H1 (cell line): ENCODE data around the gene GLOD4. TPM values are rescaled to one million over a fixed set of nuclear protein-coding genes. Genes with fewer than 3 reads are reported as not detected.

Source experiments
- CTCF ChIA-PET: fragments of 300-600 bp; sonication (Branson Sonifier 250); formaldehyde crosslinking; loops from one replicate; lab custom pipeline; 2021; ENCODE audit not compliant: partially characterized antibody; lab: Charles Lee
- POLR2A ChIA-PET: fragments of 300-600 bp; sonication (Branson Sonifier 250); formaldehyde crosslinking; loops from one replicate; lab custom pipeline; 2021; ENCODE audit warnings: inconsistent platforms; ENCODE audit not compliant: partially characterized antibody; lab: Charles Lee
- DNase-seq, 2 experiments: peaks; one replicate each; pipeline versions ENCODE4 v3.0.0 to v3.0.0-alpha.2; 2010 to 2022; ENCODE audit warnings: low spot score in 2 of 2, low read depth in 1 of 2, mixed read lengths in 1 of 2
- FAIRE-seq: peaks from 2 replicates; lab custom pipeline; 2011; peaks lifted over from hg19 to GRCh38; lab: Jason Lieb, UNC
- H2AFZ ChIP-seq: 2 replicates; pipeline ENCODE4 v1.8.1; 2012; ENCODE audit warnings: low read length, inconsistent platforms
- H2AK5ac ChIP-seq: 2 replicates; pipeline ENCODE4 v1.6.1; 2013; ENCODE audit warnings: low read depth, low read length
- H2BK120ac ChIP-seq: replicated peaks from 2 replicates; pipeline ENCODE3; 2013; ENCODE audit warnings: low read depth, low read length, inconsistent platforms
- H2BK12ac ChIP-seq: 2 replicates; pipeline ENCODE4 v1.6.1; 2013; ENCODE audit warnings: low read depth, low read length
- H2BK15ac ChIP-seq: 2 replicates; pipeline ENCODE4 v1.6.1; 2013; ENCODE audit warnings: low read length
- H2BK20ac ChIP-seq: 2 replicates; pipeline ENCODE4 v1.6.1; 2013; ENCODE audit warnings: low read length
- H2BK5ac ChIP-seq: 2 replicates; pipeline ENCODE4 v1.6.1; 2013; ENCODE audit warnings: low read depth, low read length
- H3K14ac ChIP-seq: 2 replicates; pipeline ENCODE4 v1.6.1; 2013; ENCODE audit warnings: inconsistent platforms; ENCODE audit not compliant: insufficient read length
- H3K18ac ChIP-seq: 2 replicates; pipeline ENCODE4 v1.6.1; 2013; ENCODE audit warnings: low read length; ENCODE audit errors: extremely low read depth
- H3K23ac ChIP-seq: 2 replicates; pipeline ENCODE4 v1.6.1; 2013; ENCODE audit warnings: inconsistent platforms; ENCODE audit not compliant: insufficient read length
- H3K23me2 ChIP-seq: 2 replicates; pipeline ENCODE4 v1.6.1; 2013; ENCODE audit warnings: low read depth, low read length
- H3K27ac ChIP-seq: 2 replicates; pipeline ENCODE4 v1.6.1; 2011; ENCODE audit warnings: low read depth, low read length, inconsistent platforms
- H3K27me3 ChIP-seq, 4 experiments: replicated peaks in 1 of 4; 1 replicate in 1 of 4; 2 replicates in 3 of 4; pipeline versions ENCODE4 v1.6.1 to v1.8.1; 2011 to 2013; ENCODE audit warnings: low read length in 3 of 4, mild to moderate bottlenecking in 3 of 4, inconsistent platforms in 2 of 4, mixed read lengths in 2 of 4, moderate library complexity in 1 of 4; ENCODE audit not compliant: control insufficient read depth in 3 of 4, insufficient read depth in 3 of 4; ENCODE audit errors: extremely low read depth in 1 of 4
- H3K36me3 ChIP-seq, 4 experiments: 2 replicates each; pipeline versions ENCODE4 v1.6.1 to v1.8.1; 2011 to 2013; ENCODE audit warnings: mild to moderate bottlenecking in 4 of 4, low read length in 3 of 4, moderate library complexity in 2 of 4, control low read depth in 1 of 4, inconsistent platforms in 1 of 4; ENCODE audit not compliant: insufficient read depth in 4 of 4, control insufficient read depth in 2 of 4
- H3K4ac ChIP-seq: replicated peaks from 2 replicates; pipeline ENCODE3; 2013; ENCODE audit warnings: low read length, low read depth, mixed read lengths, inconsistent platforms; ENCODE audit not compliant: insufficient read length
- H3K4me1 ChIP-seq, 4 experiments: replicated peaks in 1 of 4; 1 replicate in 1 of 4; 2 replicates in 3 of 4; pipeline versions ENCODE4 v1.6.1 to v1.8.1; 2011 to 2013; ENCODE audit warnings: low read length in 3 of 4, inconsistent platforms in 2 of 4, mixed read lengths in 1 of 4; ENCODE audit not compliant: insufficient read depth in 4 of 4, control insufficient read depth in 3 of 4
- H3K4me2 ChIP-seq, 2 experiments: 2 replicates each; pipeline versions ENCODE4 v1.6.1 to v1.8.1; 2011 to 2013; ENCODE audit warnings: low read depth in 2 of 2, low read length in 2 of 2, control low read depth in 1 of 2, inconsistent platforms in 1 of 2, mild to moderate bottlenecking in 1 of 2; ENCODE audit not compliant: insufficient read depth in 1 of 2
- H3K4me3 ChIP-seq, 4 experiments: fragments of 200-600, 300-600 bp in 1 of 4; sonication (generic), shearing (Covaris generic), sonication (Bioruptor Twin) in 1 of 4; 2 replicates each; pipeline versions ENCODE4 v1.5.1 to v1.8.1; 2011 to 2016; ENCODE audit warnings: low read length in 4 of 4, low read depth in 3 of 4, control low read depth in 2 of 4, inconsistent platforms in 2 of 4, mild to moderate bottlenecking in 2 of 4, mixed read lengths in 1 of 4, moderate library complexity in 1 of 4; ENCODE audit not compliant: insufficient read depth in 2 of 4; ENCODE audit errors: extremely low read depth in 1 of 4
- H3K56ac ChIP-seq: replicated peaks from 2 replicates; pipeline ENCODE3; 2013; ENCODE audit warnings: low read depth, mild to moderate bottlenecking, mixed read lengths, low read length, inconsistent platforms; ENCODE audit not compliant: insufficient read length
- H3K79me1 ChIP-seq: 2 replicates; pipeline ENCODE4 v1.6.1; 2013; ENCODE audit warnings: low read depth, low read length, control low read depth
- H3K79me2 ChIP-seq, 2 experiments: 2 replicates each; pipeline versions ENCODE4 v1.6.1 to v1.8.1; 2012 to 2013; ENCODE audit warnings: low read length in 2 of 2, mild to moderate bottlenecking in 2 of 2, inconsistent platforms in 1 of 2; ENCODE audit not compliant: insufficient read depth in 2 of 2, control insufficient read depth in 1 of 2
- H3K9ac ChIP-seq, 4 experiments: replicated peaks in 1 of 4; 1 replicate in 1 of 4; 2 replicates in 3 of 4; pipeline versions ENCODE4 v1.6.1 to v1.8.1; 2011 to 2013; ENCODE audit warnings: low read depth in 3 of 4, low read length in 3 of 4, control low read depth in 2 of 4, mild to moderate bottlenecking in 2 of 4, moderate library complexity in 2 of 4, inconsistent platforms in 1 of 4; ENCODE audit errors: extremely low read depth in 1 of 4
- H3K9me3 ChIP-seq, 2 experiments: 2 replicates each; pipeline versions ENCODE4 v1.6.1 to v1.8.1; 2012 to 2013; ENCODE audit warnings: mild to moderate bottlenecking in 2 of 2, moderate library complexity in 2 of 2, control low read depth in 1 of 2, inconsistent platforms in 1 of 2, low read depth in 1 of 2, low read length in 1 of 2, mixed read lengths in 1 of 2; ENCODE audit not compliant: insufficient read depth in 2 of 2
- H4K20me1 ChIP-seq, 2 experiments: replicated peaks in 1 of 2; 2 replicates each; pipeline versions ENCODE3 to v1.8.1; 2011 to 2013; ENCODE audit warnings: inconsistent platforms in 2 of 2, low read length in 2 of 2, mild to moderate bottlenecking in 1 of 2; ENCODE audit not compliant: insufficient read depth in 2 of 2, control insufficient read depth in 1 of 2
- H4K5ac ChIP-seq: 2 replicates; pipeline ENCODE4 v1.6.1; 2013; ENCODE audit warnings: low read length, low read depth, mixed read lengths, inconsistent platforms; ENCODE audit not compliant: insufficient read length
- H4K8ac ChIP-seq: 2 replicates; pipeline ENCODE4 v1.8.0; 2013; ENCODE audit warnings: mild to moderate bottlenecking, moderate library complexity, low read length, inconsistent platforms; ENCODE audit not compliant: insufficient read depth; ENCODE audit errors: extremely low read depth
- H4K91ac ChIP-seq: replicated peaks from 2 replicates; pipeline ENCODE3; 2013; ENCODE audit warnings: low read length, mixed read lengths, inconsistent platforms; ENCODE audit not compliant: insufficient read length
- CBX5 ChIP-seq: fragments of 300-800, 300-1000 bp; sonication (generic); IDR thresholded peaks from 2 replicates; pipeline ENCODE4 v1.7.1; 2016; ENCODE audit warnings: antibody characterized with exemption, low read length, low read depth
- EP300 ChIP-seq, 2 experiments: IDR thresholded peaks; 1 replicate in 1 of 2; 2 replicates in 1 of 2; pipeline ENCODE4 v1.6.1; 2011 to 2012; ENCODE audit warnings: low read depth in 2 of 2, low read length in 2 of 2, mild to moderate bottlenecking in 2 of 2, borderline replicate concordance in 1 of 2, inconsistent platforms in 1 of 2, moderate library complexity in 1 of 2
- NRF1 ChIP-seq: IDR thresholded peaks from 2 replicates; pipeline ENCODE4 v1.6.1; 2011; ENCODE audit warnings: mild to moderate bottlenecking, low read depth, low read length, improper control_type of control experiment
- SIX5 ChIP-seq: IDR thresholded peaks from 2 replicates; pipeline ENCODE4 v1.6.1; 2011; ENCODE audit warnings: mild to moderate bottlenecking, low read depth, low read length
- TAF1 ChIP-seq: IDR thresholded peaks from 2 replicates; pipeline ENCODE4 v1.6.1; 2011; ENCODE audit warnings: mild to moderate bottlenecking, low read depth, low read length
- WGBS, 2 experiments: shearing (Covaris generic) in 1 of 2; methylation state at CpG; one replicate each; pipeline versions ENCODE4 v1.1.6 to v1.1.7; 2013 to 2015; ENCODE audit warnings: low lambda C conversion rate in 2 of 2, mixed read lengths in 2 of 2, inconsistent platforms in 1 of 2, low coverage in 1 of 2, missing lambda C conversion rate in 1 of 2; ENCODE audit not compliant: insufficient replicate concordance in 2 of 2, insufficient coverage in 1 of 2, insufficient read length in 1 of 2; ENCODE audit errors: extremely low coverage in 1 of 2, missing lambda C conversion rate in 1 of 2; 5-methylcytosine and 5-hydroxymethylcytosine counted together
- polyA plus RNA-seq, 7 experiments: library from polyadenylated mRNA; depleted of rRNA in 3 of 7; stranded (reverse) in 5 of 7; unstranded in 2 of 7; fragments of >200 nt in 5 of 7; fragments of 200-250 nt in 2 of 7; gene quantifications; 1 replicate in 5 of 7; 2 replicates in 1 of 7; 4 replicates in 1 of 7; pipeline versions ENCODE4 v1.2.1 to v1.2.3, GENCODE V29; 2011 to 2013; ENCODE audit warnings: missing spikeins in 2 of 7, mixed read lengths in 2 of 7
- total RNA-seq: library from RNA; stranded (reverse); fragmentation: NEBNext Ultra II Directional; extraction: Animal tissue kit (Norgen Biotek cat#: 25700); gene quantifications from 2 replicates; pipeline ENCODE4 v1.2.1, GENCODE V29; 2021

Gene GLOD4
- total and polyA plus RNA-seq, 2 of the 8 experiments (the other 6 are each of a cell fraction or from before 2014, with no cell fraction given), result 36.8 to 81.3 TPM

DNA sequence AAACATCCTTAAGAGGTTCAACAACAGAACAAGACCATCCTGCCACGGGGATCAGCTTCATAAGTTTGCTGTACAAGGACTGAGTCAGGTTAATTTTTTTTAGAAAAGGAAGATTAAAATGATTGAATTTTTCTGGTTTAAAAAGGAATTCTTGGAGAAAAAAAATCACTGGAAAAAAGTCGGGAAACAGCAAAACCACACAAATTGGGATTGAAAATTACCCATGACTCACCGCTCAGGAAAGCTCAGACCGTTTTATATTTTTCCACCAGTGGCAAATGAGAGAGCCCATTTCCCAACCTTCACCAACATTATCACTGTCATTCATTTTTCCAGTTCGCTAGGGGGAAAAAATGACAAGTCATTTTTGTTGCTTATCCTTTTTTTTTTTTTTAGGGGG is 46.7 kb upstream of the GLOD4 start:
- Histone ChIP-seq H2BK15ac (no peak overlapping the region), H3K4me2 (no peak overlapping the region), H3K9ac (no peak overlapping the region), H3K23ac (no peak overlapping the region), H3K36me3 (peaks cover 0 to 6% (median 0%) of the 10 kb centered on the region in 4 experiments; a peak in 4 of 8 replicates), H3K4me3 (no peak overlapping the region), H4K5ac (no peak overlapping the region), H2AK5ac (no peak overlapping the region), H2BK12ac (no peak overlapping the region), H3K56ac (no peak overlapping the region), H2BK5ac (no peak overlapping the region), H3K18ac (no peak overlapping the region), H2BK120ac (no peak overlapping the region), H3K79me1 (peaks cover 9% of the 10 kb centered on the region), H3K4ac (no peak overlapping the region), H3K14ac (no peak overlapping the region), H3K4me1 (no peaks in the 10 kb centered on the region; a peak in 1 of 7 replicates), H3K79me2 (peaks cover 0 to 18% of the 10 kb centered on the region in 2 experiments; a peak in 1 of 4 replicates), H3K27me3 (no peaks in the 10 kb centered on the region), H2BK20ac (no peak overlapping the region), H3K27ac (no peak overlapping the region), H4K8ac (no peak overlapping the region), H4K20me1 (peaks cover 2 to 4% of the 10 kb centered on the region in 2 experiments), H3K9me3 (no peaks in the 10 kb centered on the region), H3K23me2 (no peaks in the 10 kb centered on the region), H4K91ac (no peak overlapping the region), H2AFZ (no peak overlapping the region)
- WGBS, 2 experiments, result 88% methylated on average over 5 of the region's 5 CpGs; no CpG with 5 or more reads in 1 of the 2 experiments
- ChIA-PET POLR2A (no interaction called here), CTCF (interaction anchor here (1.0 kb wide), 1 partner anchor 33 kb away, joined by 3 read pairs; no protein-coding TSS in a partner anchor)
- FAIRE-seq, result no peak
- no peak for DNase-seq
- TF ChIP-seq EP300 (IDR thresholded peaks at IDR 0.05; ENCODE audit: borderline replicate concordance in 1 of 2, low read depth in 2 of 2, low read length in 2 of 2) (no peak), TAF1 (no peak), CBX5 (no peak), SIX5 (no peak), NRF1 (no peak)
